Measurements from ENCODE around the gene KCNIP4. TPM values are rescaled to one million over a fixed set of nuclear protein-coding genes. Genes with fewer than 3 reads are reported as not detected.

Gene KCNIP4
- total RNA-seq, 1 experiment from 2014 or later: not detected

DNA sequence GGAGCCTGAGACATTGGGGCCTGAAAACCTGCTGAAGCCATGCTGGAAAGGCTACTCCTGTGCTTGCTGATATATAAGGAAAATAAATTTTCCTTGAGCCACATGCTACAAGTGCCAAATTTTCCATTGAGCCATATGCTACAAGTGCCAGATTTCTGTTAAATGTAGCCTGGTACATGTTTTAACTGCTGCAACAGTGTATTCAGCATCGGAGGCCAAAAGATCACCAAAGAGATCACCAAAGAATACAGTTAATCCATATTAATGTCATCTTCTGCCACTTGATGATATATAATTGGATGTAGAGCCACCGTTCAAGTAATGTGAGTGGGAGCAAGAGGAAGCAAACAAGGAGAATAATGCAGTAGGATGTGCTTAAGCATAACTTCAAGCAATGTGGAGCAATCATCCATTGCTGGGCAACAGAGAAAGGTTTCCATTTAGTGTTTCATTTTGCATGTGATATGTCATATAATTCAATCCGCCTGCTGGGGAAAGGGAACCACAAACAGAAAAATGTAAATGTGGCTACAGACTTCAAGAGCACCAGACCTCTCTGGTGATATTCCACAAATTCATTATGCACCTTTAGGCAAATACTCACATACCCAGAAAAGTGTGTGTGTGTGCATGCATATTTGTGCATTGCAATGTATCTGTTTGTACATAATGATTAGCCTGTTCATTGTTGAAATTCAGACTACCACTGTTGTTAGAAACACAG lies 295.9 kb downstream of the KCNIP4 start:
- Histone ChIP-seq H2AFZ (no peak overlapping the region), H3K27me3 (ENCODE audit: insufficient read depth, low read depth) (no peaks in the 10 kb centered on the region), H3K27ac (no peak overlapping the region), H3K9me2 (ENCODE audit: insufficient read depth) (no peaks in the 10 kb centered on the region), H3K4me2 (no peak overlapping the region), H3K4me1 (replicated peaks; ENCODE audit: insufficient read depth) (no peaks in the 10 kb centered on the region), H3F3A (ENCODE audit: insufficient read depth, low read depth) (no peaks in the 10 kb centered on the region), H3K79me2 (ENCODE audit: low read depth) (no peaks in the 10 kb centered on the region), H3K4me3 (no peak overlapping the region), H4K20me1 (ENCODE audit: insufficient read depth) (no peaks in the 10 kb centered on the region), H3K36me3 (ENCODE audit: low read depth) (no peaks in the 10 kb centered on the region), H3K9me3 (ENCODE audit: insufficient read depth, low read depth) (no peaks in the 10 kb centered on the region)
- no TSS peak for BruUV-seq (replicated peaks)
- TF ChIP-seq EZH2 (IDR thresholded peaks at IDR 0.05; ENCODE audit: low read depth): no peak
- TF ChIP-seq, protein P1, sequence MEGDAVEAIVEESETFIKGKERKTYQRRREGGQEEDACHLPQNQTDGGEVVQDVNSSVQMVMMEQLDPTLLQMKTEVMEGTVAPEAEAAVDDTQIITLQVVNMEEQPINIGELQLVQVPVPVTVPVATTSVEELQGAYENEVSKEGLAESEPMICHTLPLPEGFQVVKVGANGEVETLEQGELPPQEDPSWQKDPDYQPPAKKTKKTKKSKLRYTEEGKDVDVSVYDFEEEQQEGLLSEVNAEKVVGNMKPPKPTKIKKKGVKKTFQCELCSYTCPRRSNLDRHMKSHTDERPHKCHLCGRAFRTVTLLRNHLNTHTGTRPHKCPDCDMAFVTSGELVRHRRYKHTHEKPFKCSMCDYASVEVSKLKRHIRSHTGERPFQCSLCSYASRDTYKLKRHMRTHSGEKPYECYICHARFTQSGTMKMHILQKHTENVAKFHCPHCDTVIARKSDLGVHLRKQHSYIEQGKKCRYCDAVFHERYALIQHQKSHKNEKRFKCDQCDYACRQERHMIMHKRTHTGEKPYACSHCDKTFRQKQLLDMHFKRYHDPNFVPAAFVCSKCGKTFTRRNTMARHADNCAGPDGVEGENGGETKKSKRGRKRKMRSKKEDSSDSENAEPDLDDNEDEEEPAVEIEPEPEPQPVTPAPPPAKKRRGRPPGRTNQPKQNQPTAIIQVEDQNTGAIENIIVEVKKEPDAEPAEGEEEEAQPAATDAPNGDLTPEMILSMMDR (conservative IDR thresholded peaks at IDR 0.05): no peak
- ChIA-PET CTCF (no interaction called here), POLR2A (ENCODE audit: unreplicated experiment) (no interaction called here)
- intact Hi-C loops (cut with micrococcal nuclease; ENCODE audit: unreplicated experiment): no loop called here
- DNase-seq: no peak

DNA sequence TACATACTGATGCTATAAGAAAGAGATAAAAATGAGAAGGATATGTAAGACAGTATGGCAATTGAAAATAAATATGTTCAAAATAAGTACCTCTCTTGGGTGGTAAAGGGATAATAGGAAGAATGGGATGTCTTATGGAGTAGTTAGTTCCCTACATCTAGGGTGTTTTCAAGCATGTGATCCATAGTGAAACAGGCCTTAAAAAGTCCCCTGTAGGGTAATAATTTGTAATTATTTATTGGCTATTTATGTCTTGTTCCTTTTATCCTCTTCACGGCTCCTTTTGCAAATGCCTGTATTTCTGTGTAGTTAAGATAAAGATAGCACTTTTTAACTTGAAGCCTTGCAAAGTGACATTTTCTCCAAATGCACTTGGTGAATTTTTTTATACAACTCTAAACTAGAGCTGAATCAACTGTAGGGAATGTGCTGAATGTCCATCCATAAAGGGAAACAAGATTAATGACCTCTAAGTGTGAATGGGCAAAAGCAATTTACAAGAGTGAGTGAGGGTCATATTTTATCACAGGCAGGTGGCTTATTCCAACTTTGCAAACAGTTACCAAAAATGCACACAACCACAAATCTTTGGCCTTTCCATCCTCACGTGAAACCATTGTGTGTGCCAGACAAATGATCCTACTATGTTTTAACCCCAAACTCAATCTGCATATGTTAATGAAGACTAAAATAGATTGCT lies 299.0 kb downstream of the KCNIP4 start:
- Histone ChIP-seq H3K9me2 (ENCODE audit: insufficient read depth) (no peaks in the 10 kb centered on the region), H3K27me3 (ENCODE audit: insufficient read depth, low read depth) (no peaks in the 10 kb centered on the region), H3K4me2 (no peak overlapping the region), H3K4me3 (no peak overlapping the region), H3K36me3 (ENCODE audit: low read depth) (no peaks in the 10 kb centered on the region), H3K9me3 (ENCODE audit: insufficient read depth, low read depth) (no peaks in the 10 kb centered on the region), H3K27ac (no peak overlapping the region), H3K4me1 (replicated peaks; ENCODE audit: insufficient read depth) (no peaks in the 10 kb centered on the region), H4K20me1 (ENCODE audit: insufficient read depth) (no peaks in the 10 kb centered on the region), H2AFZ (no peak overlapping the region), H3K79me2 (ENCODE audit: low read depth) (no peaks in the 10 kb centered on the region), H3F3A (ENCODE audit: insufficient read depth, low read depth) (no peaks in the 10 kb centered on the region)
- TF ChIP-seq, protein P1 (conservative IDR thresholded peaks at IDR 0.05): no peak
- no peak for TF ChIP-seq EZH2 (IDR thresholded peaks at IDR 0.05; ENCODE audit: low read depth)
- intact Hi-C loops (cut with micrococcal nuclease; ENCODE audit: unreplicated experiment): no loop called here
- ChIA-PET POLR2A (ENCODE audit: unreplicated experiment) (no interaction called here), CTCF (no interaction called here)
- DNase-seq: no peak
- BruUV-seq (replicated peaks): no TSS peak

DNA sequence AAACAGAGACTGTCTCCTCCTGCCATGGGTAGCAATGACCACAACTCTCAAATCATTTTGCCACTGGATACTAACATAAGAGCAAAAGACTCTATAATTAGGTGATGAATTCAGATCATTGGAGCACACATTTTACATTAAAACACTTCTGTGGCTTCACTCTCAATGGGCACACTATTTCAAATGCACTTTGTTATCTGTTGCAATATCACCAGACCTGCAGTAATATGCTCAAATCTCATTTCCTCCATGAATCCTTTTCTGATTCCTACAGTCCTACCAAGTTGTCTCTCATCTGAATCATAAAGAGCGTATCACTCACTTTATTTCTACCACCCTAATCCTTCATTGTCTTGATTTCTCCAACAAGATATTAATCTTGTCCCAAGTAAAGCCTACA lies 302.8 kb downstream of the KCNIP4 start:
- H3K4me1 ChIP-seq (replicated peaks; ENCODE audit: insufficient read depth): no peaks in the 10 kb centered on the region
- H3K36me3 ChIP-seq (ENCODE audit: low read depth): no peaks in the 10 kb centered on the region
- ChIA-PET CTCF (no interaction called here), POLR2A (ENCODE audit: unreplicated experiment) (no interaction called here)
- no peaks in the 10 kb centered on the region for H3F3A ChIP-seq (ENCODE audit: insufficient read depth, low read depth)
- H3K4me3 ChIP-seq: no peak overlapping the region
- no peak for DNase-seq
- H3K9me2 ChIP-seq (ENCODE audit: insufficient read depth): no peaks in the 10 kb centered on the region
- H3K27ac ChIP-seq: no peak overlapping the region
- H4K20me1 ChIP-seq (ENCODE audit: insufficient read depth): no peaks in the 10 kb centered on the region
- H2AFZ ChIP-seq: no peak overlapping the region
- H3K79me2 ChIP-seq (ENCODE audit: low read depth): no peaks in the 10 kb centered on the region
- H3K9me3 ChIP-seq (ENCODE audit: insufficient read depth, low read depth): no peaks in the 10 kb centered on the region
- no TSS peak for BruUV-seq (replicated peaks)
- H3K27me3 ChIP-seq (ENCODE audit: insufficient read depth, low read depth): no peaks in the 10 kb centered on the region
- H3K4me2 ChIP-seq: no peak overlapping the region
- intact Hi-C loops (cut with micrococcal nuclease; ENCODE audit: unreplicated experiment): no loop called here
- TF ChIP-seq, protein P1 (conservative IDR thresholded peaks at IDR 0.05): no peak
- TF ChIP-seq EZH2 (IDR thresholded peaks at IDR 0.05; ENCODE audit: low read depth): no peak
